ENCODE results near the gene CHPF.

CHPF gene

DNA sequence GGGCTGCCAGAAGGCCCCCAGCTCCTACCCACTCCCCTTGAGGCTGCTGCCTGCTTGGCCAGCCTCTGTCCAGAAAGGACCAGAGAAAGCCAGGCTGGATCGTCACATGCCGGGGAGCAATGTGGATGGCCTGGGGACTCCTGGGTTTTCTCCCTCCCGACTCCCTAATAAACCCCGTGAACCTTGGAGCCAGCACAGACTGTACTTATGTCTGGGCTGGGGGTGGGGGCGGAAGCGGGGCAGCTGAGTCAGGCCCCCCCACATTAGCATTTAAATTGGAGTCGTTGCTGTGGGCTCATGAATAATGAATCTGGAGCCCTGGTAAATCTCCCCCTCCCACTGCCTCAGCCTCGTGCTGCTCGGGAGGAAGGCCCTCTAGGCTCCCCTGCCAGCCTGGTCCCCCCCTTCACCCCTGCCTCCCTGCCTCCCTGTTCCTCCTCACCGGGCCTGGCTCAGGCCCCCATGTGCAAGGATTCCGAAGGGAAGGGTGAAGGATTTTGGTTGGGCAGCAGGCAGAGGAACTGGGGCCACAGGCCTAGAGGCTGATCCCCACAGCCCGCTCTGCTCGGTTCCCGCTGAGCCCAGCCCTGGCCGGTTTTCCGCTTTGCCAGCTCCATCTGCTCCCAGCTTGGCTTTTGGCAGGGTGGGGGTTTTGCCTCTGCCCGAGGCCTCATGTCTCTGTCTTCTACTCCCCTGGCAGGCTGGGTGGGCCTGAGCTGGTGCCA lies 36.6 kb downstream of the CHPF start:
- no peak for TF ChIP-seq TAF1 (IDR thresholded peaks at IDR 0.05; ENCODE audit: borderline replicate concordance, low read depth, low read length)
- TF ChIP-seq POLR2AphosphoS5 (IDR thresholded peaks at IDR 0.05; ENCODE audit: low read depth, low read length), result no peak
- TF ChIP-seq POLR2A (IDR thresholded peaks at IDR 0.05; ENCODE audit: low read depth, low read length), result no peak
- DNase-seq (ENCODE audit: insufficient read length) (no peak), FAIRE-seq (no peak)

DNA sequence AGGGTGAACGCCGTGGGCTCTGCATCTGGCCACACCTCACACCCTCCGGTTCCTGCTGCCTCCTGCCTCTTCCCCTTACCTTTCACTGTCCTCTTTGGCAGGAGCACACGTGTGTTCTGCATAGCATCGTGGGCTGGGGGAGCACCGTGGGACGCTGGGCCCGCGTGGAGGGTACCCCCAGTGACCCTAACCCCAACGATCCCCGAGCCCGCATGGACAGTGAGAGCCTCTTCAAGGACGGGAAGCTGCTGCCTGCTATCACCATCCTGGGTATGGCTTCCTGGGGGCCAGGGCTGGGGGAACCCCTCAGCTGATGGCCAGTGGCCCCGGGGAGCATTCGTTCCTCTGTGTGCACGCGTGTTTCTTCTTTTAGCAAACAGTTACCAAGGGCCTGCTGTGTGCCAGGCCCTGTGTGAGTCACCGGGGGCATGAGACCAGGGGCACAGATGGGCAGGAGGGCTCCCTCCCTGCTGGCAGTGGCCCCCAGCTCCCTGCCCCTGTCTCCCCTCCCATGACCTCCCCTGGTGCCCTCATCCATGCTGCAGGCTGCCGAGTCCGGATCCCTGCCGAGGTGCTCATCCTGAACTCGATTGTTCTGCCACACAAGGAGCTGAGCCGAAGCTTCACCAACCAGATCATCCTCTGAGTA lies 37.3 kb downstream of the CHPF start:
- TF ChIP-seq TAF1 (IDR thresholded peaks at IDR 0.05; ENCODE audit: borderline replicate concordance, low read depth, low read length) (no peak), POLR2AphosphoS5 (IDR thresholded peaks at IDR 0.05; ENCODE audit: low read depth, low read length) (no peak), POLR2A (IDR thresholded peaks at IDR 0.05; ENCODE audit: low read depth, low read length) (no peak)
- no peak for FAIRE-seq
- no peak for DNase-seq (ENCODE audit: insufficient read length)

DNA sequence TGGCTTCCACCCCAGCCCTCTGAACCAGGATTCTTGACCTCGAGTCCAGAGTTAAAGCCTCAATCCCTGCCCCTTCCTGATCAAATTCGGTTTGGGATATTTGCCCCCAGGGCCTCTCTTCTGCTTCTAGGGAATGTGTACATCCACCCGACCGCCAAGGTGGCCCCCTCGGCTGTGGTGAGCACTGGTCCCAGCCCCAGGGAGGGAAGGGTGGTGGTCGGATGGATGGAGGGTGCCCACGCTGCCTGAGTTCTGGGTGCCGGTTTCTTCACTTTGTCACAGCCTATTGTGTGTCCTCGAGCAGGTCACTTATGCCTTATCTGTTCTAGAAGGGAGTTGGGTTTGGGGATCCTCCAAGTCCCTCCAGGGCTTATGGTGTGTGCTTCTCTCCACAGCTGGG lies 38.0 kb downstream of the CHPF start:
- TF ChIP-seq POLR2A (IDR thresholded peaks at IDR 0.05; ENCODE audit: low read depth, low read length), result no peak
- TF ChIP-seq TAF1 (IDR thresholded peaks at IDR 0.05; ENCODE audit: borderline replicate concordance, low read depth, low read length), result no peak
- no peak for TF ChIP-seq POLR2AphosphoS5 (IDR thresholded peaks at IDR 0.05; ENCODE audit: low read depth, low read length)
- no peak for FAIRE-seq

DNA sequence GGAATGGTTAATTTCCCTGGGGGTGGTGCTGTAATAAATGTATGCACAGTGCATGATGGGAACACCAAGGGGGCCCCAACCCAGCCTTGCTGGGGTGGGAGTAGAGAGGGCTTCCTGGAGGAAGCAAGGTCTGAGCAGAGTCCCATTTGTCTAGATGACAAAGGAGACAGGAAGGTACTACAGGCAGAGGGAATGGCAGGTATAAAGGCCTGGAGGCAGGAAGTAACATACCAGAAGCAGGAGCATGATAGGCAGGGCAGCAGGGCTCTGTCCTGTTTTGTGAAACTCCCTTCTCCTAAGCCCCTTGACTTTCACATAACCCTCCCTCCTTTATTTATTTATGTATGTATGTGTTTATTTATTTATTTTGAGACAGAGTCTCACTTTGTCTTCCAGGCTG lies 41.0 kb downstream of the CHPF start:
- TF ChIP-seq POLR2A (IDR thresholded peaks at IDR 0.05; ENCODE audit: low read depth, low read length), result no peak
- no peak for FAIRE-seq
- DNase-seq (ENCODE audit: insufficient read length), result no peak

More for the DNA sequence above, 38.0 kb downstream of the CHPF start:
- no peak for DNase-seq (ENCODE audit: insufficient read length)

DNA sequence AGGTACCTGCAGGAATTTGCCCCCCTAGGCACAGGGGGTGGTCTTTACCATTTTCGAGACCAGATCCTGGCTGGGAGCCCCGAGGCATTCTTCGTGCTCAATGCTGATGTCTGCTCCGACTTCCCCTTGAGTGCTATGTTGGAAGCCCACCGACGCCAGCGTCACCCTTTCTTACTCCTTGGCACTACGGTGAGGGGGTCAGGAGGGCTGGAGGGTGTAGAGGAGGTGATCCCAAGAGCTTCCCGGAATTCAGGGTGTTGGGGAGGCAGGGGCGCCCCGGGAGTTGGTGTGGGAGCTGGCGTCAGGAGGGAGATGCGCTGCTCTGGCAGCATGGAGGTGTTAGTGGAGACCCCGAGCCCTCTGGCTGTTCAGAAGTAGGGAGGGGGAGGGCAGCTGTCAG lies 41.8 kb downstream of the CHPF start:
- DNase-seq (ENCODE audit: insufficient read length) (no peak), FAIRE-seq (no peak)
- TF ChIP-seq POLR2AphosphoS5 (IDR thresholded peaks at IDR 0.05; ENCODE audit: low read depth, low read length), result no peak
- TF ChIP-seq TAF1 (IDR thresholded peaks at IDR 0.05; ENCODE audit: borderline replicate concordance, low read depth, low read length), result no peak
- no peak for TF ChIP-seq POLR2A (IDR thresholded peaks at IDR 0.05; ENCODE audit: low read depth, low read length)

DNA sequence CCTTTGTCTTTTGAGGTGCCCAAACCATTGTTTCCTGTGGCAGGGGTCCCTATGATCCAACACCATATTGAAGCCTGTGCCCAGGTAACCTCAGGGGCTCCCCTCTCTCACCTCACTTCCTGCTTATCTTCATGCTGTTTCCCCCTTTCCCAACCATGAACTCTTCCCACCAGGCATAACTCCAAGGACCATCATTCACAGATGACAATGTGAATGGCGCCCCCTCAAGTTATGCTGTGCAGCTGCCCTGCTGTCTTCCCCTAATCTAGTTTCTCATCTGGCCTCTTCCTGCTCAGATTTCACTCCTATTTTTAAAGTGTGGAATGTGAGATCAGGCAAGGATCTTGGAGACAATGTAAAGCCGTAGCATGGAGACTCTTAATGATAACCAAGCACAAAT lies 43.5 kb downstream of the CHPF start:
- FAIRE-seq, result no peak
- TF ChIP-seq POLR2AphosphoS5 (IDR thresholded peaks at IDR 0.05; ENCODE audit: low read depth, low read length) (no peak), POLR2A (IDR thresholded peaks at IDR 0.05; ENCODE audit: low read depth, low read length) (no peak), TAF1 (IDR thresholded peaks at IDR 0.05; ENCODE audit: borderline replicate concordance, low read depth, low read length) (no peak)
- DNase-seq (ENCODE audit: insufficient read length), result no peak

DNA sequence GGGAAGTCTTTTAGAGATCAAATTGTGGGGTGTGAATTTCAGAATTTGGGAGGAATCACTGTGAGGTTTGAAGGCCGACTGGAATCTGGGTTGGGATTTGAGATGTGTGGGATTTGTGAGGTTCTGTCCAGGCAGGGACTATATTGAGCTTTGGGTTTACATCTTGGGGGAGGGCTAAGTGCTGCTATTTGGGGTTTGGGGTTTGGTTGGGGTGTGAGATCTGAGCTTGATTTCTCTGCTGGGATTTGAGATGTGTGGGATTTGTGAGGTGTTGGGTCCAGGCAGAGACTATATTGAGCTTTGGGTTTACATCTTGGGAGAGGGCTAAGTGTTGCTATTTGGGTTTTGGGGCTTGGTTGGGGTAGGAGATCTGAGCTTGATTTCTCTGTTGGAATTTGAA lies 44.1 kb downstream of the CHPF start:
- no peak for FAIRE-seq
- no peak for DNase-seq (ENCODE audit: insufficient read length)
- TF ChIP-seq TAF1 (IDR thresholded peaks at IDR 0.05; ENCODE audit: borderline replicate concordance, low read depth, low read length), result no peak

DNA sequence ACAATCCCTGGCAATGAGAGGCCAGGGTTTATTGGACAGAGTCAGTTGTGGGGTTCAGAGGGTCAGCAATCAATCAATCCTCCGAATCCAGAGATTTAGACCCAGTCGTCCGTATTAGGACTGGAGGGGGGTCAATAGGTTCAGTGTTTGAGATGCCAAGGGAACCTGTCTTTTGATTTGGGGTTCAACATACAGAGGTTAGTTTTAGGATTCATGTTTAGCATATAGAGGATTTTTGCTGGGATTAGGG lies 44.6 kb downstream of the CHPF start:
- DNase-seq (ENCODE audit: insufficient read length) (no peak), FAIRE-seq (no peak)
- TF ChIP-seq POLR2A (IDR thresholded peaks at IDR 0.05; ENCODE audit: low read depth, low read length), result no peak
- no peak for TF ChIP-seq POLR2AphosphoS5 (IDR thresholded peaks at IDR 0.05; ENCODE audit: low read depth, low read length)
- TF ChIP-seq TAF1 (IDR thresholded peaks at IDR 0.05; ENCODE audit: borderline replicate concordance, low read depth, low read length), result no peak

DNA sequence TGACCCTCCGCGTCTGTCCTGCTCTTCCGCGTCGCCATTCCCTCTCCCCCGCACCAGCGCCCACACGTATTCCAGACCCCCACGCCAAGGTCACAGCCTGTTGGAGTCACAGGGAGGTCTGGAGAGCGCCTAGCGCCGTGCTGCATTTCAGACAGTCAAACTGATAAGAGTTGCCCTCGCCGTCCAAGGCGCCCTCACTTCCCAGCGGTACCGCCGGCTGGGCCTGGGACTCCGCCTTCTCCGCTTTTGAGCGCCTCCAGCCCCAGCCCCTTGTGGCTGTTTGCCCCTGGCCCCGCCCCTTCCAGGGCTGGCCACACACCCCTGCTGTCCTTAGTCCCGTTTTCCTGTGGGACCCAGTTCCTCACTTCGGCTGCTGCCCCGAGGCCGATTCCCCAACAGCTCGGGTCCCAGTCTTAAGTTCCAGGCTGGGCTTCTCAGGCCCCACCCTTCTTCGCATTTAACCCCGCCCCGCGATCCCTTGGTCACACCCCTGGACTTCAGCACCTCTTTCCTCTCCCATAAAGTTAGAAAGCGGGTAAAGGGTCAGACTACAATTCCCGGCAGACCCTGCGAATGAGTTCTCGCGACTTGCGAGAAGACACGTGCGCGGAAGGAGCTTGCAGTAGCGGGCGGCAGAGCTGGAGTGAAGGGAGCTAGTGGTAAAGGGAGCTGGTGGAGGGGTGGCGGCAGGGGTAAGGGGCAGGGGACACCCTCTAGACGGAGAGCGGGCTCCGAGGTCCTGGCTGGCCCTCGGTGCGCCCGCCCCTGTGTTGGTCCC lies 45.1 kb downstream of the CHPF start, which contains the start of gene GMPPA:
GMPPA (plus strand) TSS at position 612 of the 778 bp plus-strand sequence. CDS start 1,085 bp downstream, outside the sequence.
- peak; percentile 90 for TF ChIP-seq TAF1 (IDR thresholded peaks at IDR 0.05; ENCODE audit: borderline replicate concordance, low read depth, low read length)
- TF ChIP-seq POLR2A (IDR thresholded peaks at IDR 0.05; ENCODE audit: low read depth, low read length), result peak; percentile 88
- TF ChIP-seq POLR2AphosphoS5 (IDR thresholded peaks at IDR 0.05; ENCODE audit: low read depth, low read length), result peak; percentile 91
- DNase-seq (ENCODE audit: insufficient read length) (peak; percentile 98), FAIRE-seq (peak; percentile 98)

DNA sequence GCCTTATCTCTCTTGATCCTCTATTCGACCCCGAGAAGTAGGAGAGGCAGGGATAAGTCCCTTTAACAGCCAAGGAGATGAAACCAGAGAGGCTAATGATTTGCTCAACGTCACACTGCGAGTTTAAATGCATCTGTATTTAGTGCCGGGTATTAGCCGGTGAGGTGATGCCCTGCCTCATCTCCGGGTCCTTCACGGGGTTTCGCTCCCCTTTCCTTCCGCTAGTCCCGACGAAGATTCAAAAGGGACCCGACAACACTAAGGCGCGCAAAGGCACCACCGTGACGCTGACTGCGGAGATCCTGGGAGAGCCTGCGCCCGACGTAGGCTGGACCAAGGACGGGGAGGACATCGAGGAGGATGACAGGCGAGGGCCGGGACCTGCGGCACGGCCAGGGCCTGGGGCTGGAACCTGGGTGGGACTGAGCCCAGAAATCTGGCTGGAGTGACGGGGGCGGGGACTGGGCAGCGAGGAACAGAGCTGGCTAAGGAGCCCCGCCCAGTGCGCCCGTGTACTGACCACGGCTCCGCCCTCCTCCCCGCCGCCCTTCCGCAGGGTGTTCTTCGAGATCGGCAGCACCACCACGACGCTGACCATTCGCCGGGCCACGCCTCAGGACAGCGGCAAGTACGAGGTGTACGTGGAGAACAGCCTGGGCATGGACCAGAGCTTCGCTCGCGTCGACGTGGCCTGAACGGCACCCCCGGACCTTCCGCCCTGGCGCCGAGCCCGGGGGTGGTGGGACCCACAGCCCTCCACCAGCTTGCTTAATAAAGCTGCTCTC lies 45.9 kb downstream of the CHPF start:
- TF ChIP-seq POLR2A (IDR thresholded peaks at IDR 0.05; ENCODE audit: low read depth, low read length) (no peak), TAF1 (IDR thresholded peaks at IDR 0.05; ENCODE audit: borderline replicate concordance, low read depth, low read length) (no peak), POLR2AphosphoS5 (IDR thresholded peaks at IDR 0.05; ENCODE audit: low read depth, low read length) (no peak)
- FAIRE-seq (no peak), DNase-seq (ENCODE audit: insufficient read length) (peak; percentile 57)

DNA sequence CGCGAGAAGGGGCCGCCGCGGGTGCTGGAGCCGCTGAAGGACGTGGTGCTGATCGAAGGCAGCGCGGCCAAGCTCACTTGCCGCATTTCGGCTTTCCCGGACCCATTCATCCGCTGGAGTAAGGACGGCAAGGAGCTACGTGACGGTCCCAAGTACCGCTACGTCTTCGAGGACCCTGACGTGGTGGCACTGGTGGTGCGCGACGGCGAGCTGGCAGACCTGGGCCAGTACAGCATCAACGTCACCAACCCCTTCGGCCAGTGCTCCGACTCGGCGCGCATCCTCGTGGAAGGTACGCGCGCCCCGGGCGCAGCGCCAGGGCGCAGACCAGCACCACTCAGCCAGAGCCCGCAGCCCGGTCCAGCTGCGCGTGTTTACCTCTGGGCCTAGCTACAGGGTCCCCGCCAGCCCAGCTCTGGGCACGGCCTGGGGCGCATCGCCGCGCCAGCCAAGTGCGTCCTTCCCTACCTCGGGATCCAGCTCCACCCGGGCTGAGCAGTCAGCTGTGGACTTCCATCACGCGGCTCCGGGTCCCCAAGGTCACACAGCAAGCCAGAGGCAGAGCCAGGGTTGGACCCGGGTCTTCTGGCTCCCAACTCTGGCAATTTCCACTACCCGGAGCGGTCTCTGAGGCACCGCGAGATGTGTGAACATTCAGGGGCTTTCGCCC lies 46.6 kb downstream of the CHPF start:
- TF ChIP-seq POLR2AphosphoS5 (IDR thresholded peaks at IDR 0.05; ENCODE audit: low read depth, low read length), result no peak
- no peak for TF ChIP-seq TAF1 (IDR thresholded peaks at IDR 0.05; ENCODE audit: borderline replicate concordance, low read depth, low read length)

More for the DNA sequence above, 46.6 kb downstream of the CHPF start:
- DNase-seq (ENCODE audit: insufficient read length) (no peak), FAIRE-seq (no peak)
